ENCODE results near the gene CHD9.
A peak's percentile ranks its signal among the peaks of the same experiment; 100 is the strongest.

The CHD9 gene

DNA sequence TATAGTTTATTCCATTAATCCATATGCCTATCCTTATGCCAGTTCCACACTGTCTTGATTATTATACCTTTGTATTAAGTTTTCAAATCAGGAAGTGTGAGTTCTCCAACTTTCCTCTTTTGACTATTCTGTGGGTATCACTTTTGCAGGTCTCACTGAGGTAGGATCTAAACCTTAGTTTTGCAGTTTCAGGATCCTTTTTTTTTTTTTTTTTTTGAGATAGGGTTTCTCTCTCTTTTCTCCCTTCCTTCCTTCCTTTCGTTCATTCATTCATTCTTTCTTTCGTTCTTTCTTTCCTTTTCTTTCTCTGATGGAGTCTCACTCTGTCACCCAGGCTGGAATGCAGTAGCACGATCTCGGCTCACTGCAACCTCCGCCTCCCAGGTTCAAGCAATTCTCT lies 71.6 kb downstream of the CHD9 start:
- TF ChIP-seq SUZ12 (IDR thresholded peaks at IDR 0.05; ENCODE audit: extremely low read depth, insufficient read depth, insufficient read length) (no peak), YY1 (IDR thresholded peaks at IDR 0.05; ENCODE audit: insufficient read depth, insufficient read length) (no peak), ZNF274 (IDR thresholded peaks at IDR 0.05; ENCODE audit: low read depth, low read length) (no peak)
- DNase-seq (ENCODE audit: low read depth, low spot score), result no peak

DNA sequence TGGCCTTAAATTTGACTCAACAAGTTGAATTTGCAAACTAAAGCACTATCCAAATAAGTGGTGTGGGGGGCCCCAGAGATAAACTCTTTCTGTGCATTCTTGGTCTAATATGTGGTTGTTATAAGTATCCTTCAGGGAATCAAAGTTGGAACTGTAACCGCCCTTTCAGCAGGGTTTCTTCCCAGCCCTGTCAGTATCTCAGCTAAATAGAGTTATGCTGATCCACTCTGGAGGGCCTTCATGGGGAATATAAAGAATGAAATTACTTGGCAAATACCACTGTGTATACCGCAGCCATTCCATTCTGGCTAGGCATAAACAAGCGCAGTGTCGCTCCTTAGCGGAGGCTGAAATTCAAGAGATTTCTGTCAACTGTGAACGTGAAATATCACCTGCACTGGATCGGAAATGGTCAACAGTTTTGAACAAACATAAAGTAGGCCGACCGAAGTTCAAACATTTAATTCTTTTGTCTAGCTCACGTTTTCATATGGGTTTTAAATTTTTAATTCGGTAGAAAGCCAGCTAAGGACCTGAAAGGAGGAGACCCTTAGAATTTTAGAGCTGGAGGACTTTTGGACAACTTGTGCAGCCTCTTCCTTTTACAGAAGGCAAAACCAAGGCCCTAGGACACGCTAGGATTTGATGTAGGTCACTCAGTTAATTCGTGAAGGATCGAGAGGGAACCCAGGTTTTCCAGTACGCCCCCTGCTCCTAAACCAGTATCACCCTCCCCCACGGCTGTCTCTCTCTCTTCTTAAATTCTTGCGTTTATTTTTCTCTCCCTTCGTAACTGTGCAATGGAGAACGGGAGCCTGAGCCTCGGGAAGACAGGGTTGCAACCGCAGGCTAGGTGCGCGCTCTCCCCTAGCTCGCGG lies 74.7 kb downstream of the CHD9 start:
- DNase-seq (ENCODE audit: low read depth, low spot score), result no peak
- Histone ChIP-seq H3K9ac (ENCODE audit: insufficient read length, low read depth) (peak overlapping the region; percentile 95), H3K4me1 (ENCODE audit: insufficient read depth, insufficient read length) (no peaks in the 10 kb centered on the region), H3K27me3 (ENCODE audit: insufficient read depth, insufficient read length) (no peaks in the 10 kb centered on the region), H3K4me3 (ENCODE audit: insufficient read length, low read depth) (peak overlapping the region; percentile 90), H3K36me3 (ENCODE audit: insufficient read depth, insufficient read length, low read length) (no peaks in the 10 kb centered on the region), H3K9me3 (ENCODE audit: insufficient read depth, low read length) (0 out of 2 replicates have a peak, but pooled peaks cover 2% of the 10 kb centered on the region)
- TF ChIP-seq SUZ12 (IDR thresholded peaks at IDR 0.05; ENCODE audit: extremely low read depth, insufficient read depth, insufficient read length) (no peak), YY1 (IDR thresholded peaks at IDR 0.05; ENCODE audit: insufficient read depth, insufficient read length) (no peak), ZNF274 (IDR thresholded peaks at IDR 0.05; ENCODE audit: low read depth, low read length) (no peak)

More for the DNA sequence above, 71.6 kb downstream of the CHD9 start:
- no peaks in the 10 kb centered on the region for H3K27me3 ChIP-seq (ENCODE audit: insufficient read depth, insufficient read length)
- H3K4me1 ChIP-seq (ENCODE audit: insufficient read depth, insufficient read length), result no peaks in the 10 kb centered on the region
- 0 out of 2 replicates have a peak, but pooled peaks cover 6% of the 10 kb centered on the region for H3K9me3 ChIP-seq (ENCODE audit: insufficient read depth, low read length)
- H3K36me3 ChIP-seq (ENCODE audit: insufficient read depth, insufficient read length, low read length), result no peaks in the 10 kb centered on the region
- H3K4me3 ChIP-seq (ENCODE audit: insufficient read length, low read depth), result no peak overlapping the region
- no peak overlapping the region for H3K9ac ChIP-seq (ENCODE audit: insufficient read length, low read depth)

DNA sequence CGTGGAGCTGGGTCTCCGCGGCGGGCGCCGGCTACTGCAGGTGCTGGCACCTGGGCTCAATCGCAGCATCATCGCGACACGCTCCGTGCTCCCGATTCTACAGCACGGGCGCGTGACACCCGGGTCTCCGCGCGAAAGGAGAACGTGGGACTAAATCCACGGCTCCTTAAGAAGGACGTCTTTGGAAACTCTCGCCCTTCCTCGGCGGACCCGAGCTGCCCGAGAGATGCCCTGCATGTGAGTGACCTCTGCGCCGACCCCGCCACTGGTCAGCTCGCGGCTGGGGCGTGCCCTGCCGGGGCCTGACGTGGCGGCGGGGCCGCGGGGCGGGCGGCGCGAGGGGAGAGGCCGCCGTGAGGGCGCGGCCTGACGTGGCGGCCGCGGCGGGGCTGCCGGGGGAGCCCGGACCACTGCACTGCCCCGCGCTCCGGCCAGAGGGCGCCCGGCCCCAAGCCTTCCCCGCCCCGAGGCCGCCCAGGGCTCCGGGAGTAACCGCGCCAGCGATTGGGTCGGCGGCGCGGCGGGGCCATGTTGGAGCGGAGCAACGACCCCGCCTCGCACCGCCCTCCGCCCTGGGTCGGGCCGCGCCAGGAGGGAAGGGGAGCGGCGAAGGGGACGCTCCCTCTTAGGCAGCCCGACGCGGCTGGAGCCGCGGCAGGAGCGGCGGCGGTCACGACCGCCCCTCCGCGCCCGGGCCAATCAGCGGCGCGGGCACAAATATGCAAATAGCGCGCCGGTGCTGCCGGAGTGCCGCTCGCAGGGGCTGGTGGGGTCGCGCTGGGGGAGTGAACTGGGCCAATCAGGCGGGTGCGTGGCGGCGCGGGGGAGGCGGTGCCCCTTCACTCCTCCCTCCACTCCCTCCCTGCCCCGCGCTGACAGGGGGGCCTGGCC lies 75.6 kb downstream of the CHD9 start:
- Histone ChIP-seq H3K4me3 (ENCODE audit: insufficient read length, low read depth) (peak overlapping the region; percentile 90), H3K36me3 (ENCODE audit: insufficient read depth, insufficient read length, low read length) (no peaks in the 10 kb centered on the region), H3K27me3 (ENCODE audit: insufficient read depth, insufficient read length) (no peaks in the 10 kb centered on the region), H3K9ac (ENCODE audit: insufficient read length, low read depth) (peak overlapping the region; percentile 95), H3K4me1 (ENCODE audit: insufficient read depth, insufficient read length) (no peaks in the 10 kb centered on the region), H3K9me3 (ENCODE audit: insufficient read depth, low read length) (no peaks in the 10 kb centered on the region)
- peak; percentile 88 for DNase-seq (ENCODE audit: low read depth, low spot score)
- TF ChIP-seq ZNF274 (IDR thresholded peaks at IDR 0.05; ENCODE audit: low read depth, low read length) (no peak), SUZ12 (IDR thresholded peaks at IDR 0.05; ENCODE audit: extremely low read depth, insufficient read depth, insufficient read length) (no peak)

DNA sequence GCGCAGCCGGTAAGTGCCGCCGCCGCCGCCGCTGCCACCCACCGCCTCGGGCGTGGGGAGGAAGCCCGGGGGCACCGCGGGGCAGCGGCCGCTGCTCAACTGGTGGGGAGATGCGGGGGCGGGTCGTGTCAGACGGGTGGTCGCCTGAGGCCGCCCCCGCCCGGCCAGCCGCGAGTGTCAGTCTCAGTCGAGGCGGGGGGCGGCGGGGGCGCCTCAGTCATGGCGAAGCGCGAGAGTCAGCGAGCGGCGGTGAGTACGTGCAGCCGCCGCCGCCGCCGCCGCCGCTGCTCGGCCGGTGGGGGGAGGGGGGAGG lies 76.2 kb downstream of the CHD9 start:
- H3K9ac ChIP-seq (ENCODE audit: insufficient read length, low read depth), result no peak overlapping the region
- no peak for DNase-seq (ENCODE audit: low read depth, low spot score)
- no peaks in the 10 kb centered on the region for H3K36me3 ChIP-seq (ENCODE audit: insufficient read depth, insufficient read length, low read length)
- H3K4me3 ChIP-seq (ENCODE audit: insufficient read length, low read depth), result peak overlapping the region; percentile 29
- no peaks in the 10 kb centered on the region for H3K4me1 ChIP-seq (ENCODE audit: insufficient read depth, insufficient read length)
- H3K27me3 ChIP-seq (ENCODE audit: insufficient read depth, insufficient read length), result no peaks in the 10 kb centered on the region
- H3K9me3 ChIP-seq (ENCODE audit: insufficient read depth, low read length), result no peaks in the 10 kb centered on the region
- TF ChIP-seq SUZ12 (IDR thresholded peaks at IDR 0.05; ENCODE audit: extremely low read depth, insufficient read depth, insufficient read length) (no peak), YY1 (IDR thresholded peaks at IDR 0.05; ENCODE audit: insufficient read depth, insufficient read length) (no peak), ZNF274 (IDR thresholded peaks at IDR 0.05; ENCODE audit: low read depth, low read length) (no peak)

DNA sequence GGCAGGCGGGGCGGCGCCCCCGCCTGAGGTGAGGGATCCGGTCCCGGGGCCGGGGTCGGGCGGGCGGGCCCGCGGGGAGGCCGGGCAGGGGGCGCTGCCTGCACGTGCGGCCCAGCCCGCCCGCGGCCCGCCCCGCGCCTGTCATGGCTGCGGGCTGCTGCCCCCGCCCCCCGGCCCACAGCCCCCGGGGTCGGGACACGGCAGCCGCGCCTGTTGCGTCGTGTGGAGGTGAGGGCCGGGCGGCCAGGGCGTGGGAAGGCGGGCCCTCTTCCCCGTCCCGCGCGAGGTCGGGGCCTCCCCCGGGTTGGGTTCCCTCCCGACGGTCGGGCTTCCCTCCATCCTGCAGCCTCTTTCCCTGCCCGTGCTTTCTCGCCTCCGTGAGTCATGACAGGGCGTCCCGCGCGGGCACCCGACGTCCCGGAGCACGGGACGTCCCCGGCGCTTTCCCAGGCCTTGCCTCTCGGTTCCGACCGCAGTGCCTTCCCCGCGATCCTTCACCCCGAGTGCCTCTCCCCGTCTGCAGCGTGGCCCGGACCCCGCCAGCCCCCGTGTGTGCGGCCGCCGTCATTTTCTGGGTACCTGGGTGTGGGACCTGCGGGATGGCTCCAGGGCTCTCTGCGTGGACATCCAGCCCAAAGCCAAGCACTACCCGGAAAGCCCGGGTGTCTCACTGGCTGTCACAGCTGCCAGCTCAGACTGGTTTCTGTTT lies 76.7 kb downstream of the CHD9 start:
- H3K9ac ChIP-seq (ENCODE audit: insufficient read length, low read depth), result peak overlapping the region; percentile 90
- peak overlapping the region; percentile 88 for H3K4me3 ChIP-seq (ENCODE audit: insufficient read length, low read depth)
- no peaks in the 10 kb centered on the region for H3K4me1 ChIP-seq (ENCODE audit: insufficient read depth, insufficient read length)
- H3K36me3 ChIP-seq (ENCODE audit: insufficient read depth, insufficient read length, low read length), result no peaks in the 10 kb centered on the region
- TF ChIP-seq SUZ12 (IDR thresholded peaks at IDR 0.05; ENCODE audit: extremely low read depth, insufficient read depth, insufficient read length) (no peak), ZNF274 (IDR thresholded peaks at IDR 0.05; ENCODE audit: low read depth, low read length) (no peak), YY1 (IDR thresholded peaks at IDR 0.05; ENCODE audit: insufficient read depth, insufficient read length) (no peak)
- DNase-seq (ENCODE audit: low read depth, low spot score), result no peak
- H3K9me3 ChIP-seq (ENCODE audit: insufficient read depth, low read length), result no peaks in the 10 kb centered on the region
- H3K27me3 ChIP-seq (ENCODE audit: insufficient read depth, insufficient read length), result no peaks in the 10 kb centered on the region

DNA sequence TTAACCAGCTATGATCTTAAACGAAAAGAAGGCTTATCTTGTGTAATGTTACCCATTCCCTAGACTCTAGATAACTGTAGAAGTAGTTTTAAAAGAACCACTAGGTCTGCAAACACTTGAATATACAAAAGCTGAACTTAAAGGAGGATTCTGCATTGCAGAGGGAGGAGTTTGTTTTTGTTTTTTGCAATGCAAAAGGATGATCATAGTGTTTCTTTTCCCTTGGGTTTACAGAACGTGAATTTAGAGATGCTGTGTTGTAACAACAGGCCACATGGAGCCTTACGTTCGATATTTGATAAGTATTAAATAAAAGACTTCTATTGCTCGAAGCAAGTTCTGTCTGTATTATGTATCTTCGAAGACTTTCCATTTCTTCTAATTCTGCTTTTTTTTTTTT lies 77.6 kb downstream of the CHD9 start:
- TF ChIP-seq YY1 (IDR thresholded peaks at IDR 0.05; ENCODE audit: insufficient read depth, insufficient read length) (no peak), SUZ12 (IDR thresholded peaks at IDR 0.05; ENCODE audit: extremely low read depth, insufficient read depth, insufficient read length) (no peak), ZNF274 (IDR thresholded peaks at IDR 0.05; ENCODE audit: low read depth, low read length) (no peak)
- no peaks in the 10 kb centered on the region for H3K36me3 ChIP-seq (ENCODE audit: insufficient read depth, insufficient read length, low read length)
- no peaks in the 10 kb centered on the region for H3K27me3 ChIP-seq (ENCODE audit: insufficient read depth, insufficient read length)
- H3K4me1 ChIP-seq (ENCODE audit: insufficient read depth, insufficient read length), result no peaks in the 10 kb centered on the region
- no peak overlapping the region for H3K4me3 ChIP-seq (ENCODE audit: insufficient read length, low read depth)
- H3K9me3 ChIP-seq (ENCODE audit: insufficient read depth, low read length), result no peaks in the 10 kb centered on the region
- no peak overlapping the region for H3K9ac ChIP-seq (ENCODE audit: insufficient read length, low read depth)
- no peak for DNase-seq (ENCODE audit: low read depth, low spot score)

Measured in NT2/D1 (cell line).